PFSK-1 (cell line): ENCODE measurements around the gene CA9.

Experiments
- POLR2AphosphoS5 ChIP-seq: IDR thresholded peaks from 2 replicates; pipeline ENCODE4 v1.6.1; 2012; ENCODE audit warnings: low read depth, mild to moderate bottlenecking, control low read depth, low read length, moderate library complexity
- TAF1 ChIP-seq: IDR thresholded peaks from 2 replicates; pipeline ENCODE4 v1.6.1; 2012; ENCODE audit warnings: low read length, control low read depth, borderline replicate concordance; ENCODE audit not compliant: insufficient read depth

DNA sequence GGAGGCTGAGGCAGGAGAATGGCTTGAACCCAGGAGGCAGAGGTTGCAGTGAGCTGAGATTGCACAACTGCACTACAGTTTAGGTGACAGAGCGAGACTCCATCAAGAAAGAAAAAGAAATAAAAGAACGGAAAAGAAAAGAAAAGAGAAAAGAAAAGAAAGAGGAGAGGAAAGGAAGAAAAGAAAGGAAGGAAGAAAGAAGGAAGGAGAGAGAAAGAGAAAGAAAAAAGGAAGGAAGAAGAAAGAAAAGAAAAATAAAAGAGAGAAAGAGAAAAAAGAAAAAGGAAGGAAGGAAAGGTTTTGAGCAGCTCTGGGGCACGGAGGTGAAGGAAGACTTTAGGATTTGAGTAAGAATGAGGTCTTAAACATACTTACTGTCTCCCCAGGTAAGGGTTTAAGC, 39.9 kb downstream of the CA9 start:
- no peak for TF ChIP-seq TAF1
- TF ChIP-seq POLR2AphosphoS5 = no peak
